Measurements from ENCODE around the gene COL25A1.

The COL25A1 gene

GRCh38 chr4:109233570-109233969, 68.9 kb downstream of the COL25A1 start:
- ChIA-PET CTCF (interaction anchor here (1.6 kb wide), 2 partner anchors 8 to 60 kb away, joined by 4 read pairs; no protein-coding TSS in a partner anchor), POLR2A (no interaction called here)
- no peak for TF ChIP-seq CTCF (IDR thresholded peaks at IDR 0.05; ENCODE audit: control extremely low read depth, extremely low read depth, low read depth, missing control alignments)
- no peak for DNase-seq (ENCODE audit: extremely low spot score)

- ChIA-PET CTCF (interaction anchor here (1.6 kb wide), 1 partner anchor 61 kb away, joined by 4 read pairs; no protein-coding TSS in a partner anchor), POLR2A (no interaction called here)
- TF ChIP-seq CTCF (IDR thresholded peaks at IDR 0.05; ENCODE audit: control extremely low read depth, extremely low read depth, low read depth, missing control alignments) = no peak
- no peak for DNase-seq (ENCODE audit: extremely low spot score)
Measured at GRCh38 chr4:109232681-109233080, 69.8 kb downstream of the COL25A1 start.

- ChIA-PET CTCF (interaction anchor here (0.9 kb wide), 1 partner anchor 8 kb away, joined by 3 read pairs; no protein-coding TSS in a partner anchor), POLR2A (no interaction called here)
- no peak for DNase-seq (ENCODE audit: extremely low spot score)
- no peak for TF ChIP-seq CTCF (IDR thresholded peaks at IDR 0.05; ENCODE audit: control extremely low read depth, extremely low read depth, low read depth, missing control alignments)
Measured at GRCh38 chr4:109231331-109231730, 71.1 kb downstream of the COL25A1 start.

GRCh38 chr4:109229028-109229427, 73.4 kb downstream of the COL25A1 start:
- ChIA-PET POLR2A (no interaction called here), CTCF (no interaction called here)
- TF ChIP-seq CTCF (IDR thresholded peaks at IDR 0.05; ENCODE audit: control extremely low read depth, extremely low read depth, low read depth, missing control alignments) = no peak
- DNase-seq (ENCODE audit: extremely low spot score) = no peak

GRCh38 chr4:109218288-109218687, 84.2 kb downstream of the COL25A1 start:
- no peak for TF ChIP-seq CTCF (IDR thresholded peaks at IDR 0.05; ENCODE audit: control extremely low read depth, extremely low read depth, low read depth, missing control alignments)
- DNase-seq (ENCODE audit: extremely low spot score) = no peak
- ChIA-PET POLR2A (no interaction called here), CTCF (no interaction called here)

- CTCF ChIA-PET = no interaction called here
- POLR2A ChIA-PET = no interaction called here
- TF ChIP-seq CTCF (IDR thresholded peaks at IDR 0.05; ENCODE audit: control extremely low read depth, extremely low read depth, low read depth, missing control alignments) = no peak
- no peak for DNase-seq (ENCODE audit: extremely low spot score)
Measured at GRCh38 chr4:109216085-109216696, 86.3 kb downstream of the COL25A1 start.
